ENCODE results near the gene ILF2. TPM values are rescaled to one million over a fixed set of nuclear protein-coding genes. Genes with fewer than 3 reads are reported as not detected.

Gene ILF2
- total and polyA plus RNA-seq, 7 donors, result 59.8 to 166 (median 88.3) TPM

GRCh38 chr1:153680120-153680403 is 9.3 kb upstream of the ILF2 start:
- Histone ChIP-seq H3K9me3 (no peaks in the 10 kb centered on the region), H3K4me1 (peaks cover 0 to 29% (median 26%) of the 10 kb centered on the region in 4 donors), H3K4me3 (peak overlapping the region; percentile 37 to 57 (median 49)), H3K27ac (peak overlapping the region in 3 of 4 donors; percentile 44 to 76 (median 54)), H3K36me3 (no peaks in the 10 kb centered on the region), H3K27me3 (peaks cover 0 to 57% (median 30%) of the 10 kb centered on the region in 3 donors)
- TF ChIP-seq CTCF (IDR thresholded peaks at IDR 0.05) (no peak), EP300 (IDR thresholded peaks at IDR 0.05) (no peak), POLR2AphosphoS5 (IDR thresholded peaks at IDR 0.05) (no peak), POLR2A (IDR thresholded peaks at IDR 0.05) (no peak)
- WGBS, 2 donors, result 28 to 33% methylated on average over 10 of the region's 10 CpGs
- intact Hi-C loops (cut with DNase I), result no loop called here
- no peak for DNase-seq

- Histone ChIP-seq H3K9me3 (no peaks in the 10 kb centered on the region), H3K4me1 (peaks cover 0 to 29% (median 26%) of the 10 kb centered on the region in 4 donors), H3K36me3 (no peaks in the 10 kb centered on the region), H3K27ac (peak overlapping the region; percentile 8 to 76 (median 49)), H3K4me3 (peak overlapping the region; percentile 37 to 57 (median 49)), H3K27me3 (peaks cover 0 to 57% (median 30%) of the 10 kb centered on the region in 3 donors)
- intact Hi-C loops (cut with DNase I), result no loop called here
- 2% methylated on average over 73 of the region's 73 CpGs for WGBS, 2 donors
- no peak for DNase-seq
- no peak for TF ChIP-seq CTCF (IDR thresholded peaks at IDR 0.05)
- no peak for TF ChIP-seq EP300 (IDR thresholded peaks at IDR 0.05)
- TF ChIP-seq POLR2AphosphoS5 (IDR thresholded peaks at IDR 0.05), result no peak
- TF ChIP-seq POLR2A (IDR thresholded peaks at IDR 0.05), result no peak
Measured at GRCh38 chr1:153679337-153680119, 8.7 kb upstream of the ILF2 start.

- Histone ChIP-seq H3K4me3 (peak within 1 kb of the TSS; percentile 37 to 57 (median 49)), H3K9me3 (no peaks in the 10 kb centered on the region), H3K36me3 (no peaks in the 10 kb centered on the region), H3K27ac (peak within 1 kb of the TSS; percentile 22 to 76 (median 49)), H3K27me3 (peaks cover 0 to 57% (median 30%) of the 10 kb centered on the region in 3 donors), H3K4me1 (peaks cover 0 to 29% (median 26%) of the 10 kb centered on the region in 4 donors)
- 1% methylated on average over 78 of the region's 78 CpGs for WGBS, 2 donors
- TF ChIP-seq POLR2AphosphoS5 (IDR thresholded peaks at IDR 0.05) (peak in 3 of 4 donors; percentile 26 to 43 (median 42)), EP300 (IDR thresholded peaks at IDR 0.05) (no peak)
- peak; percentile 91 for DNase-seq
- intact Hi-C loops (cut with DNase I), result no loop called here
Measured at GRCh38 chr1:153678519-153679336, 7.9 kb upstream of the ILF2 start, which contains the start of gene NPR1. NPR1 (plus strand) TSS chr1:153678688; CDS start chr1:153679109, 421 bp downstream.

GRCh38 chr1:153677718-153678518 is 7.1 kb upstream of the ILF2 start:
- Histone ChIP-seq H3K4me1 (peaks cover 0 to 29% (median 26%) of the 10 kb centered on the region in 4 donors), H3K36me3 (no peaks in the 10 kb centered on the region), H3K27ac (peak overlapping the region; percentile 22 to 76 (median 49)), H3K4me3 (peak overlapping the region; percentile 37 to 57 (median 49)), H3K9me3 (no peaks in the 10 kb centered on the region), H3K27me3 (peaks cover 0 to 57% (median 30%) of the 10 kb centered on the region in 3 donors)
- no peak for DNase-seq
- intact Hi-C loops (cut with DNase I), result loop anchor here (1.0 to 2.0 kb wide), 3 partner anchors 71 to 309 kb away; partner anchors contain the start of genes RAB13 and SLC27A3
- WGBS, 2 donors, result 3 to 5% methylated on average over 29 of the region's 29 CpGs
- TF ChIP-seq CTCF (IDR thresholded peaks at IDR 0.05) (peak; percentile 80 to 94 (median 83)), POLR2AphosphoS5 (IDR thresholded peaks at IDR 0.05) (no peak)
